NCI-H82 (cell line): Measurements from ENCODE around the gene HMBS.

Experiments used
- DNase-seq: peaks from one replicate; lab custom pipeline; 2025; lab: John Stamatoyannopoulos, UW

Gene HMBS

DNA sequence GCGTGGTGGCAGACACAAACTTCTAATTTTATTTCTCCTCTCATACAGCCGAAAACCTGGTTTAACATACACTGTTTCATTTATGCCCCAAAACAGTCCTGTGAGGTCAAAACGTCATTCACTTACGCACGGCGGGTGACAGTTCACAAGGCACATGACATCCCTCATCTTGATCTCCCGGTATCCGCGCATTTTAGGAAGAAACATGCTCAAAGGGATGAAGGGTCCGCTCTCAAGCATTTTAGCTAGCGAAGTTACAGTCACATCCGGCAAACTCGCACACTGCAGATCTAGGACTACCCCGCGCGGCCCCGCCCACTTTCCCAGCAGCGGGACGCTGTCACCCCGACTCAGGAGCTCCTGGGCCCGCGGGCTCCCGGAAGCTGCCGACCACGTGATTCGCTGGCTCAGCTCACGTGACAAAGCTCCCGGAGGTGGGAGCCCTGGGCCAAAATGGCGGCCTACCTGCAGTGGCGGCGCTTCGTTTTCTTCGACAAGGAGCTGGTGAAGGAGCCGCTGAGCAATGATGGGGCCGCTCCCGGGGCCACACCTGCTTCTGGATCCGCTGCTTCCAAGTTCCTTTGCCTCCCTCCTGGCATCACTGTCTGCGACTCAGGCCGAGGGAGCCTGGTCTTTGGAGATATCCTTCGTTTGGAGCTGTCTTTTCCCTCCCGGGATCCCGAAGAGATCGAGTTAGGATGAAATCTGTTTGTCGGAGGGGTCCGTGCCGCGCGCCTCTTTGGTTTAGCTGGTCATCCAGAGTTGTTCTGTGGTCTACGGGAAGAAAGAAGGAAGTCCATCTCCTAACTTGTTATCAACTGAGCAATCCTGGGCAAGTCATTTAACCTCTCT is 17.1 kb upstream of the HMBS start, which contains the start of gene VPS11:
Gene VPS11, plus strand, starts transcription at position 448 of the 852 bp plus-strand sequence. Its CDS starts 6 bp downstream, at position 454.
- peak; percentile 95 for DNase-seq

DNA sequence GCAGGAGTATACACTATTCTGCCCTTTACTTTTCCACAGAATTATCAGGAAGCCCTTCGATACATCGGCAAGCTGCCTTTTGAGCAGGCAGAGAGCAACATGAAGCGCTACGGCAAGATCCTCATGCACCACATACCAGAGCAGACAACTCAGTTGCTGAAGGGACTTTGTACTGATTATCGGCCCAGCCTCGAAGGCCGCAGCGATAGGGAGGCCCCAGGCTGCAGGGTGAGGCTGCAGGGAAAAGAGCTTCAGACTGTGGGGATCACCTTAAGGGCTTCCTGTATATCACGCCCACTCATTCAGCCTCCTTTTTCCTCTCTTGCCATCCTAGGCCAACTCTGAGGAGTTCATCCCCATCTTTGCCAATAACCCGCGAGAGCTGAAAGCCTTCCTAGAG is 6.8 kb upstream of the HMBS start:
- DNase-seq, result no peak

GRCh38 chr11:119078675-119079420 is 5.8 kb upstream of the HMBS start:
- DNase-seq, result no peak

GRCh38 chr11:119081682-119082260 is 2.9 kb upstream of the HMBS start:
- no peak for DNase-seq

DNA sequence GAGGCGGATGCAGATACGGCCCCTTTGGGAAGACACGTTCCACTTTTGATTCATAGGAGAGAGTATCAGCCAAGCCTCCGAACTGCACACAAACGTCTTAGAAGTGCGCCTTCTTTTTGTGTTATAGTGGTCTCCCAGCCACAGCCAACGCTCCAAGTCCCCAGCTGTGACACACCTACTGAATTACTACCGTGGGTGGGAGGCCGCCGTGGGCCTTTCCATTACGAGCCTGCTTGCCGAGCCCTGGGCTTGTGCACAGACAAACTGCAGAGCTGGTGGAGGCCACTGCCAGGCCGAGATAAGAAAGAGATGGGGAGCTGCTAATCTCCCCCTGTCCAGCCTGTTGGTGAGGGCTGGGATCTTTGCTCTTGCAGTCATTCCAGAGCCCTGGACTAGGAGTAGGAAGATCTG is 761 bp downstream of the HMBS start:
- DNase-seq, result no peak

DNA sequence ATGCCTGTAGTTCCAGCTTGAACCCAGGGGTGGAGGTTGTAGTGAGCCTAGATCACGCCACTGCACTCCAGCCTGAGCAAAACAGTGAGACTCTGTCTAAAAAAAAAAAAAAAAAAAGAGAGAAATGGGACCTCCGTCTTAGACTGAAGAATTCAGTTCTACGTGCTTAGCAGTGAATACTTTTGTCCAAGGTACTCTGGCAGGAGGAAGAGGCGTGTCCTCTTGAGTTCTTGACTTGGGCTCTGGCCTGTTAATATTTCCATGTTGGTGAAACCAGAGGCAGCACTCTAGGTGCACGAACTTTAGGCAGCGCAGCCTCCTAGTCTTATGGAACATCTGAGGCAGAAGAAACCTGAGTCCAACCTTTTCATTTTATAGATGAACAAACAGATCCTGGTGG is 2.4 kb downstream of the HMBS start:
- DNase-seq, result no peak

DNA sequence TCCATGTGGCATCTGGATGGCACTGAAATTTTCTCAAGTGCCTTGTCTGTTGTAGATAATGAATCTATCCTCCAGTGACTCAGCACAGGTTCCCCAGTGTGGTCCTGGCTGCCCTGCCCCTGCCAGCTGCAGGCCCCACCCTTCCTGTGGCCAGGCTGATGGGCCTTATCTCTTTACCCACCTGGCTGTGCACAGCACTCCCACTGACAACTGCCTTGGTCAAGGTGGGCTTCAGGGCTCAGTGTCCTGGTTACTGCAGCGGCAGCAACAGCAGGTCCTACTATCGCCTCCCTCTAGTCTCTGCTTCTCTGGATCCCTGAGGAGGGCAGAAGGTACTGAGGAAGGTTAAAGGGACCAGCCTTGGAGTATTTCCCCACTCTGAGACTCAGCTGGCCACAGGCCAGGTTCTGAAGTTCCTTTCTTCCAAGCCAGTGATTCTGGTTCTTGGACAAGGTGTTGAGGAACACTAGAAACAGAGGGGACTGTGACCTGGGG is 3.1 kb downstream of the HMBS start:
- DNase-seq, result no peak

GRCh38 chr11:119088406-119088805 is 3.7 kb downstream of the HMBS start:
- no peak for DNase-seq

- peak; percentile 63 for DNase-seq
These were observed 4.6 kb downstream of the HMBS start for GRCh38 chr11:119089319-119089718.

DNA sequence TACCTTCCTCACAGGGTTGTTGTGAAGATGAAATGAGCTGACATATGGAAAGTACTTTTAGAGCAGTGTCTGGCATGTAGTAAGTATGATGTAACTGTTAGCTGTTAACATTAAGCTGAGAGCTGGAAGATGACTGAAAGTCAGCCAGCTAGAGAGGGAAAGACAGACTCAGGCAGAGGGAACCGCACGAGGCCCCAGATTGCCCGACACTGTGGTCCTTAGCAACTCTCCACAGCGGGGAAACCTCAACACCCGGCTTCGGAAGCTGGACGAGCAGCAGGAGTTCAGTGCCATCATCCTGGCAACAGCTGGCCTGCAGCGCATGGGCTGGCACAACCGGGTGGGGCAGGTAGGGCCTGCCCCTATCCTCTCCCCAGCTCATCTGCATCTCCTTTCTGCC is 6.5 kb downstream of the HMBS start:
- DNase-seq, result peak; percentile 39

DNA sequence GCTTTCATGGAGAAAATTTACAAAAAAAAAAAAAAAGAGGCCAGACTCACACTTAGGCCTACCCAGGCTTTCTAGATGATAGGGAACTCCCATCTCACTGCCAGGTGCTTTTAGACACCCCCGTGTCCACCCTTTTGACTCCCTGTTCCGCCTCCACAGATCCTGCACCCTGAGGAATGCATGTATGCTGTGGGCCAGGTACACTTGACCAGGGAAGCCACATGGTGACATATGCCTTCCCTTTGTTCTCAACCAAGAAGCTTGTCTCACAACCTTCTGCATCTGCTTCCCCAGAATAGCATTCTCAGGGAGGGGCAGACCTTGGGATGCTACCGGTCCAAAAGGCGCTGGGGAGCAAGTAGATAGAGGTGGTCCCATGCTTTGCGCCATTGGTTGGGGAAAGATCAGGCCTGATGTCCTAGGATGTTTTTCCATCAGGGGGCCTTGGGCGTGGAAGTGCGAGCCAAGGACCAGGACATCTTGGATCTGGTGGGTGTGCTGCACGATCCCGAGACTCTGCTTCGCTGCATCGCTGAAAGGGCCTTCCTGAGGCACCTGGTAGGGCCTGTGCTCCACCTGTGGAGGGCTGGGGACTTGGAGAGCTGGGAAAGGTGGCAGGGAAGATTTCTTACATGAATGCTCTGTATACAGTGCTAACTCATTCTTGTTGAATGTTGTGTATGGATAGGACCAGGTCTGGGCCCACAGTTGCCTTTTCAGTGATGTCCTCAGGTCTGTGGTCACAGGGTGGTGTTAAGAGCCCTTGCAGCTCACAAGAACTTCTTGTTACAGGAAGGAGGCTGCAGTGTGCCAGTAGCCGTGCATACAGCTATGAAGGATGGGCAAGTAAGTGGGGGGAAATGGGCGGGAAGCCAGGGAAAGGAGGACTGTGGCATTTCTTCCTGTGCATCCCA is 7.5 kb downstream of the HMBS start:
- DNase-seq, result peak; percentile 50

DNA sequence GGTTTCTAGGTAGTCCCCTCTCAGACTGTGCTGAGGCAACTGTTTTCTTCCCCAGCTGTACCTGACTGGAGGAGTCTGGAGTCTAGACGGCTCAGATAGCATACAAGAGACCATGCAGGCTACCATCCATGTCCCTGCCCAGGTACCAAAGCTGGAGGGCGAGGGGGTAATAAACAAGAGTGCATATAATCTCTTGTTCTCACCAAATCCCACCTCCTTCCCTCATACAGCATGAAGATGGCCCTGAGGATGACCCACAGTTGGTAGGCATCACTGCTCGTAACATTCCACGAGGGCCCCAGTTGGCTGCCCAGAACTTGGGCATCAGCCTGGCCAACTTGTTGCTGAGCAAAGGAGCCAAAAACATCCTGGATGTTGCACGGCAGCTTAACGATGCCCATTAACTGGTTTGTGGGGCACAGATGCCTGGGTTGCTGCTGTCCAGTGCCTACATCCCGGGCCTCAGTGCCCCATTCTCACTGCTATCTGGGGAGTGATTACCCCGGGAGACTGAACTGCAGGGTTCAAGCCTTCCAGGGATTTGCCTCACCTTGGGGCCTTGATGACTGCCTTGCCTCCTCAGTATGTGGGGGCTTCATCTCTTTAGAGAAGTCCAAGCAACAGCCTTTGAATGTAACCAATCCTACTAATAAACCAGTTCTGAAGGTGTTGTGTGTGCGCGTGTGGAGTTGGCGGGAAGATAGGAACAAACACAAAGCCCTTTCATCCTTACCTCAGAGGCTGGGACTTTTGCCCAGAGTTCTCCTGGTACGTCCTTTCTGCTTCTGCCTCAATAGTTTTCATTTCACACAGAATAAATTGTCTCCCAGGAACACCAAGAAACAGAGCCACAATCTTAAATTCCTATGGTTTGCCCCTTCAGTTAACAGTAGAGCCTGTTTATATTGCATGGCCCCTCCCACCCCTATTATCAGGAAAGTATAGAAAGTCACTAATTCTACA is 8.5 kb downstream of the HMBS start:
- peak; percentile 34 for DNase-seq

DNA sequence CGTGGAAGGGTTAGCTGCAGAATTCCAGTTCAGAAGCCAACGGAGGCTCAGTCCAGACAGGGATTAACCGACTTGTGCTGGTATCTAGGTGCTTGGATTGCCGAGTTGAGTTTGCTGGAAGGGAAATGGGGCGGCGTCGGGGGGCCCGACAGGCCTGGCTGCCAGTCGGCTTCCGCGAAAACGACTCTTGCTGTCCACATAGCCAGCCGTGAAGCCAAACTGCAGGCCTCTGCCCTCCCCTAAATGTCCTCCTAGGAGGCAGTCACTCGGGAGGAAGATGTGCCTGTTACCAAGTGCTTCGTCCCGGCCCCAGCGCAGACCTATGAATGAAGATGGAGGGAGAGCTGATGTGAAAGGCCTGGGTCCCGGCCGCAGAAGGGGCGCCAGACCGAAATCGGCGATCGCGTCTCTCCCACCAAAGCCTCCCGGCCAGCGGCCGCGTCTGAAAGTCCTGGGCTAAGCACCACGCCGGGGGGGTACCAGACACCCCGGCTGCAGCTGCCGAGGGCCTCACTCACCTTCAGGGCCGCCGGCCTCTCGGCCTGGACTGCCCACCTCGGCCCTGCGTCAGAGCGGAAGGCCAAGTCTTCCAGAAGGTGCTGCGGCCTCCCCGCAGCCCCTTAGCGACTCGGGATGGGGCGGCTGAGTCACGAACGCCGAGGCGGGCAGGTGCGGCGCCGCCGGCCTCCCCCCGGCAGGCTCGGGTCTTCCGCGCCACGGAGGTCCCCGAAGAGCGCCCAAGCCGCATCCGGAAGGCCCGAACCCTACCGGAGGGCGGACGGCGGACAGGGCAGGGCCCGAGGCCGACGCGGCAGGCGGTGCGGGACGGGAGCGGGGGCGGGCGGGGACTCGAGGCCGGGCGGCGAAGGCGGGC is 9.5 kb downstream of the HMBS start:
- peak; percentile 59 for DNase-seq

DNA sequence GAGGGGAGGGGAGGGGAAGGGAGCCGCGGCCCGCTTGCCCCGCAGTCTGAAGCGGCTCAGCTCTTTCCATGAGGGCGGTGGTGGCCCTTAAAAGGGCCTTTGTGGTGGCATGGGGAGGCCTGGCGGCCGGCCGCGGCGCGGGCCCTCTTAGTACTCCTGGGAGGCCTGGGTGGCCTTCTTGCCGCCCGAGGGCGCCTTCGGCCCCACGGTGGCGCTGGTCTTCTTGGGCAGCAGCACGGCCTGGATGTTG is 10.1 kb downstream of the HMBS start:
- peak; percentile 69 for DNase-seq

DNA sequence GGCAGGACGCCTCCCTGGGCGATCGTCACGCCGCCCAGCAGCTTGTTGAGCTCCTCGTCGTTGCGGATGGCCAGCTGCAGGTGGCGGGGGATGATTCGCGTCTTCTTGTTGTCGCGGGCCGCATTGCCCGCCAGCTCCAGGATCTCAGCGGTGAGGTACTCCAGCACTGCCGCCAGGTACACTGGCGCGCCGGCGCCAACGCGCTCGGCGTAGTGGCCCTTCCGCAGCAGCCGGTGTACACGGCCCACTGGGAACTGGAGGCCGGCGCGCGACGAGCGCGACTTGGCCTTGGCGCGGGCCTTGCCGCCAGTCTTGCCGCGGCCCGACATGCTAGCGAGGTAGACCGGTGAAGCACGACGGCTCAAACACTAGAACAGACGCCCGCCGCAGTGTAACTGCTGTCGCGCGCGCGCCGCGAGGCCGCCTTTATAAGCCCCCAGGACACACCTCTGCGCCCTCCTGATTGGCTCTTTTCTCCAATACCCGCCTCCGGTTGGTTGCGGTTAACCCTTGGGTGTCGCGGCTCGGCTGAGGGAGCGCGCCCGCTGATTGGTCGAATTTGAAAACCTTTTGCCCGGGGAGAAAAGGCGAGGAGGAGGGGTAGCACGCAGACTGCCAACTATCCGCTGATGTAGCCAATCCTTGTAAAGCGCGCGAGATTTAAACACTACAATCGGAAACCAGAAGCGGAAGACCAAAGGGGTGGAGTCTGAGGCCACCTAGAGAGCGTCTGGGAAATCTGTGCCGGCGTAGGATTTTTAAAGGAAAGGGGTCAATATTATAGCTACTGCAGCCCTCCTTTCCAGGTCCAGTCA is 10.6 kb downstream of the HMBS start:
- peak; percentile 99 for DNase-seq

DNA sequence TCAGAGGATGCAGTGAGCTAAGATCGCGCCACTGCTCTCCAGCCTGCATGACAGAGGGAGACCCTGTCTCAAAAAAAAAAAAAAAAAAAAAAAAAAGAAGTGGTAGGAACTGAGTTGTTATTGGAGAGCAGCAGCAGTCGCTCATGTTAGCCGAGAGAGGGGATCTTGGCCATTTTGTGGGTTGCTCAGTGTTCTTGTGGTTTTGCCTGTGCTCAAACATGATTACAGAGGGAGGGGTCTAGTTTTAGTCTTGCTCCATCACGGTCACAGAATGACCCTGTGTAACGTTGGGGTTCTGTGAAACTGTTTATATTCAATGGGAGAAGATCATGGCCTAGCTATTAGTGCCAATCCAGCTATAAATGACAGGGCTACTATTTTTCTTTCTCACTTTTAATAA is 15.0 kb downstream of the HMBS start:
- DNase-seq, result no peak

GRCh38 chr11:119100246-119100970 is 15.7 kb downstream of the HMBS start:
- peak; percentile 56 for DNase-seq
